K562 (cell line): ENCODE measurements around the gene BGLAP. TPM values are rescaled to one million over a fixed set of nuclear protein-coding genes. Genes with fewer than 3 reads are reported as not detected.

ENCODE experiments used
- ATAC-seq: fragments of 200-7000 bp; cut with Tn5 transposase; 3 replicates; pipeline ENCODE4 v1.9.1; 2020; ENCODE audit warnings: moderate library complexity
- BruUV-seq: library from RNA; stranded (reverse); fragments of 400-500 nt; replicated peaks from 2 replicates; lab custom pipeline; 2021; lab: Mats Ljungman, UMichigan
- CTCF ChIA-PET: fragments of 300-600 bp; formaldehyde crosslinking; extraction: SDS; loops from one replicate; lab custom pipeline; 2021; ENCODE audit warnings: low intra/inter-chr PET ratio; lab: Yijun Ruan, JAX
- POLR2A ChIA-PET: fragments of 300-600, 350-650 bp; sonication (Branson Sonifier 250); formaldehyde crosslinking; extraction: SDS; loops from one replicate; lab custom pipeline; 2021; ENCODE audit warnings: antibody characterized with exemption, inconsistent platforms; lab: Yijun Ruan, JAX
- DNase-seq, 4 experiments: peaks; one replicate each; pipeline versions ENCODE4 v3.0.0 to v3.0.0-alpha.2; 2011 to 2018; ENCODE audit warnings: low spot score in 3 of 4, mixed read lengths in 3 of 4; ENCODE audit errors: extremely low read depth in 1 of 4
- FAIRE-seq: peaks from 2 replicates; lab custom pipeline; 2011; peaks lifted over from hg19 to GRCh38; lab: Jason Lieb, UNC
- H2AFZ ChIP-seq: 2 replicates; pipeline ENCODE4 v1.6.0; 2011; ENCODE audit warnings: low read depth, low read length, control low read depth, inconsistent platforms
- H3K27ac ChIP-seq: fragments of 200-600 bp; 3 replicates; pipeline ENCODE4 v1.8.0; 2011; ENCODE audit warnings: low read depth, mild to moderate bottlenecking, control low read depth, inconsistent platforms, low read length, moderate library complexity, mixed read lengths; ENCODE audit errors: extremely low read depth
- H3K27me3 ChIP-seq, 2 experiments: fragments of 300-600 bp in 1 of 2; 2 replicates in 1 of 2; 3 replicates in 1 of 2; pipeline versions ENCODE4 v1.6.0 to v1.8.0; 2011; ENCODE audit warnings: inconsistent platforms in 2 of 2, low read length in 2 of 2, mild to moderate bottlenecking in 1 of 2, mixed read lengths in 1 of 2, moderate library complexity in 1 of 2; ENCODE audit not compliant: control insufficient read depth in 2 of 2, insufficient read depth in 2 of 2
- H3K36me3 ChIP-seq: fragments of 300-600 bp; 3 replicates; pipeline ENCODE4 v1.8.0; 2011; ENCODE audit warnings: mild to moderate bottlenecking, low read length, inconsistent platforms; ENCODE audit not compliant: control insufficient read depth, insufficient read depth
- H3K4me1 ChIP-seq, 2 experiments: fragments of 200-600 bp in 1 of 2; replicated peaks in 1 of 2; 2 replicates in 1 of 2; 3 replicates in 1 of 2; pipeline versions ENCODE4 v1.5.1 to v1.8.0; 2011; ENCODE audit warnings: inconsistent platforms in 2 of 2, low read length in 2 of 2, mild to moderate bottlenecking in 1 of 2, mixed read lengths in 1 of 2, moderate library complexity in 1 of 2; ENCODE audit not compliant: control insufficient read depth in 2 of 2, insufficient read depth in 2 of 2
- H3K4me2 ChIP-seq: 2 replicates; pipeline ENCODE4 v1.6.1; 2011; ENCODE audit warnings: low read length, control low read depth, inconsistent platforms, mixed read lengths; ENCODE audit not compliant: insufficient read depth
- H3K4me3 ChIP-seq: fragments of 200-600 bp; sonication (generic), shearing (Covaris generic); 2 replicates; pipeline ENCODE4 v1.5.1; 2016; ENCODE audit warnings: control low read depth, inconsistent platforms
- H3K79me2 ChIP-seq: fragments of 200-600 bp; 3 replicates; pipeline ENCODE4 v1.8.0; 2011; ENCODE audit warnings: low read length, inconsistent platforms; ENCODE audit not compliant: control insufficient read depth, insufficient read depth
- H3K9ac ChIP-seq, 2 experiments: 2 replicates each; pipeline versions ENCODE4 v1.6.0 to v1.6.1; 2011; ENCODE audit warnings: low read depth in 2 of 2, low read length in 2 of 2, control low read depth in 1 of 2, inconsistent platforms in 1 of 2, mild to moderate bottlenecking in 1 of 2, mixed read lengths in 1 of 2; ENCODE audit not compliant: insufficient read depth in 1 of 2
- H3K9me1 ChIP-seq: one replicate; pipeline ENCODE4 v1.6.0; 2011; ENCODE audit warnings: inconsistent platforms, mild to moderate bottlenecking, low read length, moderate library complexity; ENCODE audit not compliant: control insufficient read depth, insufficient read depth
- H3K9me3 ChIP-seq: replicated peaks from 2 replicates; pipeline ENCODE4 v1.5.1; 2011; ENCODE audit warnings: low read depth, low read length, inconsistent platforms; ENCODE audit not compliant: control insufficient read depth, insufficient read depth
- H4K20me1 ChIP-seq: replicated peaks from 2 replicates; pipeline ENCODE4 v1.6.1; 2011; ENCODE audit warnings: low read length, inconsistent platforms, mixed read lengths; ENCODE audit not compliant: control insufficient read depth, insufficient read depth
- ADNP ChIP-seq: fragments of 200-800 bp; sonication (Bioruptor generic); IDR thresholded peaks from 2 replicates; pipeline ENCODE4 v1.6.1; 2016; ENCODE audit warnings: missing genetic modification characterization, missing compliant biosample characterization
- ATF6 ChIP-seq: sonication (generic); formaldehyde crosslinking; IDR thresholded peaks from 2 replicates; pipeline ENCODE4 v1.4.0; 2020; ENCODE audit warnings: mild to moderate bottlenecking, missing genetic modification reagents
- CHD2 ChIP-seq: IDR thresholded peaks from 2 replicates; pipeline ENCODE4 v1.6.1; 2011; ENCODE audit warnings: low read depth, low read length
- ZFX ChIP-seq: sonication (generic); formaldehyde crosslinking; IDR thresholded peaks from 2 replicates; pipeline ENCODE4 v1.8.0; 2022; ENCODE audit warnings: mild to moderate bottlenecking, missing genetic modification reagents, moderate library complexity
- WGBS: fragments of 100-300 bp; shearing (Covaris generic); methylation state at CpG from one replicate; pipeline ENCODE4 v1.1.6; 2016; ENCODE audit warnings: low coverage, mixed read lengths; ENCODE audit not compliant: insufficient coverage; ENCODE audit errors: missing lambda C conversion rate; 5-methylcytosine and 5-hydroxymethylcytosine counted together
- in situ Hi-C: fragments of 300-500 bp; cut with MboI; formaldehyde crosslinking; loops from 4 replicates; pipeline ENCODE4 v1.15.0; 2018; ENCODE audit warnings: inconsistent platforms, mixed read lengths
- intact Hi-C: fragments of 100-400 bp; cut with micrococcal nuclease; formaldehyde crosslinking; loops from 2 replicates; pipeline ENCODE4 v1.14.2; 2022
- polyA plus RNA-seq, 8 experiments: library from polyadenylated mRNA; depleted of rRNA in 4 of 8; stranded (reverse) in 5 of 8; unstranded in 3 of 8; fragments of >200 nt; fragmentation: Nextera tagmentation in 2 of 8; fragmentation: Illumina TruSeq in 1 of 8; extraction: Ambion mirVana in 2 of 8; extraction: Trizol in 1 of 8; gene quantifications; 2 replicates each; pipeline versions ENCODE4 v1.2.1 to v1.2.3, GENCODE V29; 2011 to 2014; ENCODE audit warnings: inconsistent platforms in 1 of 8, missing spikeins in 1 of 8
- total RNA-seq, 7 experiments: library from RNA; depleted of rRNA in 6 of 7; stranded (reverse); fragments of >200 nt in 6 of 7; fragmentation: Illumina TruSeq in 2 of 7; extraction: Trizol in 2 of 7; gene quantifications; 2 replicates each; pipeline versions ENCODE4 v1.2.1 to v1.2.3, GENCODE V29; 2011 to 2021; ENCODE audit warnings: low replicate concordance in 1 of 7

The BGLAP gene
- total and polyA plus RNA-seq, 9 of the 15 experiments (the other 6 are each of a cell fraction or from before 2014, with no cell fraction given): 0.15 to 1.4 (median 0.28) TPM; not detected in 3

DNA sequence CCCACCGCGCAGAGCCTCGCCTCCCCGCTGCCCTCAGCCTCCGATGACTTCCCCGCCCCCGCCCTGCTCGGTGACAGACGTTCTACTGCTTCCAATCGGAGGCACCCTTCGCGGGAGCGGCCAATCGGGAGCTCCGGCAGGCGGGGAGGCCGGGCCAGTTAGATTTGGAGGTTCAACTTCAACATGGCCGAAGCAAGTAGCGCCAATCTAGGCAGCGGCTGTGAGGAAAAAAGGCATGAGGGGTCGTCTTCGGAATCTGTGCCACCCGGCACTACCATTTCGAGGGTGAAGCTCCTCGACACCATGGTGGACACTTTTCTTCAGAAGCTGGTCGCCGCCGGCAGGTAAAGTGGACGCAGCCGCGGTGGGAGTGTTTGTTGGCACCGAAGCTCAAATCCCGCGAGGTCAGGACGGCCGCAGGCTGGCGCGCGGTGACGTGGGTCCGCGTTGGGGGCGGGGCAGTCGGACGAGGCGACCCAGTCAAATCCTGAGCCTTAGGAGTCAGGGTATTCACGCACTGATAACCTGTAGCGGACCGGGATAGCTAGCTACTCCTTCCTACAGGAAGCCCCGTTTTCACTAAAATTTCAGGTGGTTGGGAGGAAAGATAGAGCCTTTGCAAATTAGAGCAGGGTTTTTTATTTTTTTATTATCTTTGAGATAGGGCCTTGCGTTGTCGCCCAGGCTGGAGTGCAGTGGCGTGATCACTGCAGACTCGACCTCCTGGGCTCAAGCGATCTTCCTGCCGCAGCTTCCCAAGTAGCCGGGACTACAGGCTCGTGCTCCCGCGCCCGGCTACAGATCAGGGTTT is 28.9 kb upstream of the BGLAP start, which contains the start of gene PMF1 (continued):
- TF ChIP-seq ATF6 (CRISPR knock-in tag) (peak; percentile 37; the same call in 1 of the 2 replicates), CHD2 (peak; percentile 97)

GRCh38 chr1:156213644-156213966 is 28.4 kb upstream of the BGLAP start:
- H3K36me3 ChIP-seq: peaks cover 52% of the 10 kb centered on the region; the same call in 2 of the 3 replicates
- intact Hi-C loops (loop anchor here (2.0 to 5.0 kb wide), 2 partner anchors 21 to 66 kb away; no protein-coding TSS in a partner anchor), in situ Hi-C loops (no loop called here)
- no peaks in the 10 kb centered on the region for H4K20me1 ChIP-seq
- peak overlapping the region; percentile 97 for H3K4me2 ChIP-seq
- DNase-seq: peak in 1 of 4 experiments; percentile 44
- peak overlapping the region; percentile 78 for H3K4me3 ChIP-seq
- no peaks in the 10 kb centered on the region for H3K9me1 ChIP-seq
- no peaks in the 10 kb centered on the region for H3K27me3 ChIP-seq
- no peaks in the 10 kb centered on the region for H3K9me3 ChIP-seq
- BruUV-seq: no TSS peak
- TF ChIP-seq ZFX (CRISPR knock-in tag): 0 out of 2 replicates have a peak, but pooled peaks have one; percentile 41
- no peak for TF ChIP-seq ADNP (tag)
- TF ChIP-seq, all 486 proteins: peak for 1
- 2% methylated on average over 11 of the region's 11 CpGs for whole genome bisulfite sequencing
- CTCF ChIA-PET: no interaction called here
- FAIRE-seq (no peak), ATAC-seq (no peak)
- POLR2A ChIA-PET: interaction anchor here (0.6 to 2.9 kb wide), 22 partner anchors 8 to 612 kb away, joined by 3 to 62 read pairs (median 6); partner anchors contain the start of genes LMNA, PAQR6, SLC25A44 and SMG5
- Histone ChIP-seq H3K27ac (peak overlapping the region; percentile 100), H2AFZ (peak overlapping the region; percentile 100), H3K4me1 (peaks cover 11 to 17% of the 10 kb centered on the region in 2 experiments; a peak in 4 of 5 replicates), H3K9ac (peak overlapping the region; percentile 97 to 99), H3K79me2 (peaks cover 31% of the 10 kb centered on the region)
